ENCODE measurements around the gene GRAMD2B.

Gene GRAMD2B

DNA sequence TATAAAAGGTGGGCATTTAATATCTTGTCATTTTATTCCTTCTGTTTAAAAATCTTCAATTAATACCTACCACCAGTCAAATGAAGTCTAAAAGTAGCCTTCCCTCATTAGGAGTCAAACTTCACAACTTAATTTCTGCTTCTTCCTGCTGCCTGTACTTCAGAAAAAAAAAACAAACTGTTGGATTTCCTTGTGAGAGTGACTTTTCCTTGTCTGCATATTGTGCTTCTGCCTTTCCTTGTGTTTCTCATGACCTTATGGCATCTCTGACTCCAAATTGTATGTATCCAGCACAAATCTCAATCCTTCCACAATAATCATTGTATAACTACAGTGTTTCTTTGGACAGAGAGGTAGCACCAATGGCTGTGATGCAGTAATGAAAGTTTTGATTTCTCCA is 32.1 kb downstream of the GRAMD2B start:
- TF ChIP-seq CTCF (conservative IDR thresholded peaks at IDR 0.05; ENCODE audit: low read depth, low read length): no peak
- H3K4me3 ChIP-seq (ENCODE audit: low read length): no peak overlapping the region
- no peak for DNase-seq (ENCODE audit: low read depth)

DNA sequence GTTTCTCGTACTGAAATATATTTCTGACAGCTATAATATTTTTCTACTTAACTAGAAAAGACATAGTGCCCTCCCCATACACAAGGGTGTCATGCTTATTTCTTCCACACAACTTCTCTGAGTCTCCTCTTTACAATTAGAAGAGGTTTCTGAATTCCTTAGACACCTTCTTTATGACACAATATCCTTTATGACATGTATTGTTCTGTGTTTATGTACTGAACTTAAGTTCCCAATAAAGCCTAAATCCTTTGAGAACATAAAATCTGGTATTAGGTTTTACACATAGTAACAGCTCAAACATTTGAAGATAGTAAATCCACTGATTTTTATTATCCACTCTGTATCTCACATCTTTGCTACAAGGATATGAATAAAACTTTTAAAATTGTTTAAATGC is 32.5 kb downstream of the GRAMD2B start:
- TF ChIP-seq CTCF (conservative IDR thresholded peaks at IDR 0.05; ENCODE audit: low read depth, low read length): no peak
- no peak for DNase-seq (ENCODE audit: low read depth)
- no peak overlapping the region for H3K4me3 ChIP-seq (ENCODE audit: low read length)

DNA sequence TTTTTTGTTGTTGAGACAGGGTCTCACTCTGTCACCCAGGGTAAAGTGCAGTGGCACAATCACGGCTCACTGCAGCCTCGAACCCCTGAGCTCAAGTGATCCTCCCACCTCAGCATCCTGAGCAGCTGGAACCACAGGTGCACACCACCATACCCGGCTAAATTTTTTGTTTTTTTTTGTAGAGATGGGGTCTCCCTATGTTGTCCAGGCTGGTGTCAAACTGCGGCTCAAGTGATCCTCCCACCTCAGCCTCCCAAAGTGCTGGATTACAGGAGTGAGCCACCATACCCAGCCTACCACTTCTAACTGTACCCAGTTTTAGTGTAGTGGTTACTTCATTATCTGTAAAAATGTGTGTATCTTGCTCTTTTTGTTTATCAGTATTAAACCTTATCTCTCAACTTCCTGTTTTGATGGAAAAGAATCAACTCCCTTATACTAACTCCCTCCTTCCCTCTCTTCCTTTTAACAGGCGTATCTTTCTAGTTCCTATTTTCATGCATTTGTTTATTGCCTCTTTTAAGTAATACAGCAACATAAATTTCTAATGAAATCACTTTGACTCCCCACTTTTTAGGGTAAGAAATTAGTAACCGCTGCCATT is 33.1 kb downstream of the GRAMD2B start:
- DNase-seq (ENCODE audit: low read depth): no peak
- no peak for TF ChIP-seq CTCF (conservative IDR thresholded peaks at IDR 0.05; ENCODE audit: low read depth, low read length)
- no peak overlapping the region for H3K4me3 ChIP-seq (ENCODE audit: low read length)

GRCh38 chr5:126460459-126460858 is 37.2 kb downstream of the GRAMD2B start:
- DNase-seq (ENCODE audit: low read depth): no peak
- no peak for TF ChIP-seq CTCF (conservative IDR thresholded peaks at IDR 0.05; ENCODE audit: low read depth, low read length)
- H3K4me3 ChIP-seq (ENCODE audit: low read length): no peak overlapping the region

DNA sequence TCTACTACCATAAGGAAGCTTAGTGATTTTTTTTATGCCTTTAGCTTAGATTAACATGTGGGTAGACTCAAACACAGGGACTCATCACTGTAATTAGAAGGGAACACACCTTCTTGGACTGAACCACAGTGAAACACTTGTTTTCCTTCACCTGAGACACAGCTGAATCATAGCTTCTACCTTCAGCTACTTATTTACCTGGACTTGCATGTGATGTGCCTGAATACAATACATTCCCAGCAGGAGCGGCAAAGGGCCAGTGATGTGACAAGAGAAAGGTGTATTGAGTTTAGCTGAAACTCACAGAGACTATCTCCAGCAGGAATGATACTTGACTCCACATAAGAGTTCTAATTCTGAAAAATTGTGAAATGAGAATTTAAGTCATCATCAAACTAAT is 37.8 kb downstream of the GRAMD2B start:
- no peak for TF ChIP-seq CTCF (conservative IDR thresholded peaks at IDR 0.05; ENCODE audit: low read depth, low read length)

DNA sequence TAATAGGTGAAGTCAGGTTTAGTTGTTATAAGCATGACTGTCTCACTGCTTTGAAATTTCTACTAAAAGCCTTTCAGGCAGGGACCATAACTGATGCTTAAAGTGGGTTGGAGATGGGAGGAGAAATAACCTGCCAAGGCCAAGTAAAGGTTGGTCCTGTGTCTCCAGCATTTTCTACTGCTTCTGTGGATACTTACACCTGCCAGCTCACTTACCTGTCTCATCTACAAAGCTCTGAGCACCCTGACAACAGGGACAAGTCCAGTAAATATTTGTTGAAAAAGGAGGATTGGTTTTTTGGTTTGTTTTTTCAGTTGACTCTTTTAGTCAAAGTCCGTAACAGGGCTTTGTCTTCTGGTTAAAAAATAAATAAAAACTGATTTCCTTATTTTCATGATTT is 38.6 kb downstream of the GRAMD2B start:
- DNase-seq (ENCODE audit: low read depth): no peak
- H3K4me3 ChIP-seq (ENCODE audit: low read length): no peak overlapping the region
- no peak for TF ChIP-seq CTCF (conservative IDR thresholded peaks at IDR 0.05; ENCODE audit: low read depth, low read length)

More for the DNA sequence above, 37.8 kb downstream of the GRAMD2B start:
- H3K4me3 ChIP-seq (ENCODE audit: low read length): no peak overlapping the region
- no peak for DNase-seq (ENCODE audit: low read depth)

DNA sequence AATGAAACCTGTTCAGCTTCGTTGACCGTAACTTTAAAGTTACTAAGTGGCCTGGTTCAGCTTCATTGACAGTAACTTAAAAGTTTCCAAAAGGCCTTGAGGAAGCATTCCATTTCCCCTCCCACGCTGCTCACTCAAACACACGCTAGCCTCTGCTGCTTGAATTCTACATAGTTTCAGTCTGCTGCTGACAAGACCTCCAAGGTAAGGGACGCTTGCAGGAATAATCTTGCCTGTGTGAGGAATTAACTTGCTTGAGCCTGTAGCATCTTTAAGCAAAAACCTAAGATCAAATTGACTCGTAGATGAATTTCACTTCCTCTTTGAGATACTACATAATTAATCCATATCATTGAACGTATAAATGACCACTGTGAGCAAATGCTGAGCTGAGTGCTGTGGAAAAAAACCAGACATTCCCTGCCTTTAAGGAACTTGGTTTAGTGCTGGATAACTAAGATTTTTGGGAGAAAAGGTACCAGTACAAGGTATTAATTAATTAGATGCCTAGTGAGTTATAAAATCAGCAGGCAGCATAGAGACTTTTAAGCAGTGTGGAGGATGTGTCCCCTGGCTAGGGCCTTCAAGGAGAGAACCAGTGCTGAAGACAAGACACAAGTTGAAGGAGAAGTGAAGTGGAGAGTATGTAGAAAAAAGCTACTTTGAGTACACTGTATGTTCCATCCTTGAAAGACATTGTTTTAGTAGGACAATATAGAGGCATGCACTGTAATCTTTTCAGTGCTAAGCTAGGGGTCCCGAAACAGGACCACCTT is 39.2 kb downstream of the GRAMD2B start:
- no peak overlapping the region for H3K4me3 ChIP-seq (ENCODE audit: low read length)
- no peak for TF ChIP-seq CTCF (conservative IDR thresholded peaks at IDR 0.05; ENCODE audit: low read depth, low read length)
- DNase-seq (ENCODE audit: low read depth): no peak

Measured in retinal pigment epithelial cell (primary cell).